Natural killer cell (primary cell): ENCODE data around the gene IRS4. TPM values are rescaled to one million over a fixed set of nuclear protein-coding genes. Genes with fewer than 3 reads are reported as not detected.

Source experiments
- ATAC-seq, 3 donors: fragments of 150-1000 bp in 2 of 3; fragments of 200-7000 bp in 1 of 3; cut with Tn5 transposase; 1 replicate in 1 of 3; 2 replicates in 2 of 3; pipeline ENCODE4 v1.10.0; 2021; ENCODE audit warnings: mild to moderate bottlenecking in 2 of 3, moderate library complexity in 2 of 3
- DNase-seq, 2 donors: peaks; one replicate each; pipeline versions ENCODE4 v3.0.0 to v3.0.0-alpha.2; 2013 to 2021; ENCODE audit warnings: mixed read lengths in 1 of 2
- H3K27ac ChIP-seq: one replicate; pipeline ENCODE4 v1.5.1; 2013; ENCODE audit warnings: mild to moderate bottlenecking, low read length
- H3K27me3 ChIP-seq: one replicate; pipeline ENCODE4 v1.6.1; 2013; ENCODE audit warnings: low read length; ENCODE audit not compliant: control insufficient read depth, insufficient read depth
- H3K36me3 ChIP-seq: one replicate; pipeline ENCODE4 v1.6.1; 2013; ENCODE audit warnings: low read length; ENCODE audit not compliant: control insufficient read depth, insufficient read depth
- H3K4me1 ChIP-seq: one replicate; pipeline ENCODE4 v1.6.1; 2013; ENCODE audit warnings: low read length; ENCODE audit not compliant: control insufficient read depth, insufficient read depth
- H3K4me3 ChIP-seq: one replicate; pipeline ENCODE4 v1.5.1; 2013; ENCODE audit warnings: low read length
- H3K9me3 ChIP-seq: one replicate; pipeline ENCODE4 v1.6.1; 2013; ENCODE audit warnings: low read length; ENCODE audit not compliant: control insufficient read depth, insufficient read depth
- H3K27ac Mint-ChIP-seq, 2 donors: one replicate each; pipeline ENCODE4 v1.8.0; 2022; ENCODE audit warnings: mild to moderate bottlenecking in 2 of 2, mixed read lengths in 2 of 2, moderate library complexity in 1 of 2
- H3K27me3 Mint-ChIP-seq, 2 donors: one replicate each; pipeline ENCODE4 v1.8.0; 2022; ENCODE audit warnings: low read depth in 2 of 2, mixed read lengths in 2 of 2
- H3K36me3 Mint-ChIP-seq: one replicate; pipeline ENCODE4 v1.8.0; 2022; ENCODE audit warnings: mixed read lengths
- H3K4me1 Mint-ChIP-seq, 2 donors: one replicate each; pipeline ENCODE4 v1.8.0; 2022; ENCODE audit warnings: mixed read lengths in 2 of 2
- H3K4me3 Mint-ChIP-seq: one replicate; pipeline ENCODE4 v1.8.0; 2022; ENCODE audit warnings: mild to moderate bottlenecking, moderate library complexity, mixed read lengths
- H3K9me3 Mint-ChIP-seq, 2 donors: one replicate each; pipeline ENCODE4 v1.8.0; 2022; ENCODE audit warnings: mixed read lengths in 2 of 2
- WGBS: methylation state at CpG from one replicate; pipeline ENCODE4 v1.1.7; 2013; ENCODE audit warnings: missing lambda C conversion rate; ENCODE audit not compliant: insufficient coverage; 5-methylcytosine and 5-hydroxymethylcytosine counted together
- intact Hi-C: fragments of 100-400 bp; cut with micrococcal nuclease; formaldehyde crosslinking; loops from one replicate; pipeline ENCODE4 v1.14.2; 2022
- total RNA-seq, 4 donors: library from RNA; stranded (reverse); fragments of 120-200 nt in 1 of 4; gene quantifications; one replicate each; pipeline versions ENCODE4 v1.2.3 to v1.2.4, GENCODE V29; 2013 to 2022
- TF ChIP-seq, protein P1 (sequence below): fragments of 200-600 bp; IDR thresholded peaks from one replicate; pipeline ENCODE4 v1.8.0; 2022; ENCODE audit warnings: antibody characterized with exemption

IRS4 gene
- total RNA-seq, 3 donors from 2014 or later (not counting 1 experiment from before 2014, with no cell fraction given) = not detected

- WGBS = no CpG with 5 or more reads among the region's 2 CpGs
- H3K27ac ChIP-seq = no peak overlapping the region
- TF ChIP-seq, protein P1, sequence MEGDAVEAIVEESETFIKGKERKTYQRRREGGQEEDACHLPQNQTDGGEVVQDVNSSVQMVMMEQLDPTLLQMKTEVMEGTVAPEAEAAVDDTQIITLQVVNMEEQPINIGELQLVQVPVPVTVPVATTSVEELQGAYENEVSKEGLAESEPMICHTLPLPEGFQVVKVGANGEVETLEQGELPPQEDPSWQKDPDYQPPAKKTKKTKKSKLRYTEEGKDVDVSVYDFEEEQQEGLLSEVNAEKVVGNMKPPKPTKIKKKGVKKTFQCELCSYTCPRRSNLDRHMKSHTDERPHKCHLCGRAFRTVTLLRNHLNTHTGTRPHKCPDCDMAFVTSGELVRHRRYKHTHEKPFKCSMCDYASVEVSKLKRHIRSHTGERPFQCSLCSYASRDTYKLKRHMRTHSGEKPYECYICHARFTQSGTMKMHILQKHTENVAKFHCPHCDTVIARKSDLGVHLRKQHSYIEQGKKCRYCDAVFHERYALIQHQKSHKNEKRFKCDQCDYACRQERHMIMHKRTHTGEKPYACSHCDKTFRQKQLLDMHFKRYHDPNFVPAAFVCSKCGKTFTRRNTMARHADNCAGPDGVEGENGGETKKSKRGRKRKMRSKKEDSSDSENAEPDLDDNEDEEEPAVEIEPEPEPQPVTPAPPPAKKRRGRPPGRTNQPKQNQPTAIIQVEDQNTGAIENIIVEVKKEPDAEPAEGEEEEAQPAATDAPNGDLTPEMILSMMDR = no peak
- no peaks in the 10 kb centered on the region for H3K9me3 ChIP-seq
- ATAC-seq (no peak), DNase-seq (no peak)
- H3K27me3 Mint-ChIP-seq = no peaks in the 10 kb centered on the region
- H3K4me1 Mint-ChIP-seq = no peaks in the 10 kb centered on the region
- H3K27me3 ChIP-seq = no peaks in the 10 kb centered on the region
- peaks cover 0 to 1% of the 10 kb centered on the region in 2 donors for H3K9me3 Mint-ChIP-seq
- no peak overlapping the region for H3K4me3 ChIP-seq
- no peak overlapping the region for H3K27ac Mint-ChIP-seq
- no peaks in the 10 kb centered on the region for H3K36me3 ChIP-seq
- H3K4me1 ChIP-seq = no peaks in the 10 kb centered on the region
- H3K4me3 Mint-ChIP-seq = no peak overlapping the region
- no peaks in the 10 kb centered on the region for H3K36me3 Mint-ChIP-seq
- intact Hi-C loops = no loop called here
These were observed 31.5 kb downstream of the IRS4 start for GRCh38 chrX:108704839-108705238.

DNA sequence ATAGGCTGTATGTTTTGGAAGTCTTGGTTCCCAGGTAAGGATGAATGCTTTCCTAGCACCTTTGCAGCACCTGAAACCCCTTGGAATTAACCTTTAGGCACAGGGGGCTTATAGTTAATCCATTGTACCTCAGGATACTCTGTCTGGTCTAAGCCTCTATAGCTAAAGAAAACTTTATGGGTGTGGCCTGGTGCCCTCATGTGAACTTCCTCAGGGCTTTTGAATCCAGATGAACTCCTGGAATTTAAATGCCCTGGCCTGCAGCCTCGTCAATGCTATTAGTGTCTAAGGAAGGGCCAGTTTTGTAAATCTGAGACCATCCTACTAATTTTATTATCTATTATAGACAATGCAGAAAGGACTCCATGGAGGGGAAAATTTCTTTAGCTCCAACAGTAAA, 33.8 kb downstream of the IRS4 start:
- ATAC-seq (no peak), DNase-seq (no peak)
- Mint-ChIP-seq H3K9me3 (no peaks in the 10 kb centered on the region), H3K4me3 (no peak overlapping the region), H3K27me3 (no peaks in the 10 kb centered on the region), H3K27ac (no peak overlapping the region), H3K4me1 (no peaks in the 10 kb centered on the region), H3K36me3 (no peaks in the 10 kb centered on the region)
- WGBS = no CpG with 5 or more reads among the region's 1 CpG
- Histone ChIP-seq H3K27me3 (no peaks in the 10 kb centered on the region), H3K4me3 (no peak overlapping the region), H3K27ac (no peak overlapping the region), H3K36me3 (no peaks in the 10 kb centered on the region), H3K4me1 (no peaks in the 10 kb centered on the region), H3K9me3 (no peaks in the 10 kb centered on the region)
- intact Hi-C loops = no loop called here
- TF ChIP-seq, protein P1 = no peak

DNA sequence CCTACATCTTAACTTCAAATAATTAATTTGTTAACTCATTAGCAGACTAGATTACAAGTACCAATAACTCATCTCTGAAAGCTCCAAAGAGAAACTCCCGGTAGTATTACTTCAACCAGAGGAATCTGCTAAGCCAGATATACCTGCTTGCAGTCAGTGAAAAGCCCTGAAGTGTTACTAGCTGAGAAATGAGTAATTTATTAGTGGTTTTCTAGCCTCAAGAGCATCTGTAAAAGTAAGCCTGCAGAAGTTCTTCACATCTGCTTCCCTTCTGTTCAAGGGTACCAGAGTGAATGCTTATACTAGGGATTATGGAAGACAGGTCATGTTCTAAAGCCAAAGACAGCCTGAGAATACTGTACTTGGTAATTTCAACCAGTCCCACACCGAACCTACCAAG, 34.7 kb downstream of the IRS4 start:
- Mint-ChIP-seq H3K4me3 (no peak overlapping the region), H3K4me1 (no peaks in the 10 kb centered on the region)
- WGBS = 69% methylated on average over 2 of the region's 2 CpGs

DNA sequence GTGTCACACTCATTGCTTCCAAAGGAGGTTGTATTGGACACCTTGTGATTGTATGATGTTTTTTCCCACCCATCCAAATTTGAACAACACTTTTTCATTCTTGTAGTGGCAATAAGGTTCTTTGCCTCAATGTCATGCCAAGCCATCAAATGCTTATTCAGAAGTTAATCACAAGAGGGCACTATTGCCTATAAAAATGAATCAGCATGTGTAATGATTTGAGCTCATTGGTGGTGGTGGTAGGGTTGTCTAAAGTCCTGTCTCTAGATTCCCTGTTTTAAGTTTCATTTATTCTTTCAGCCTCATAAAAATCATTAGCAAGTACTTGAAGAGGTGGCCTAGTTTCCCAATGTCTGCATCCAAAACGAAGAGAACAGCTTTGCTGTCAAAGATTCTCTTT, 37.0 kb downstream of the IRS4 start:
- no peak for ATAC-seq
- Mint-ChIP-seq H3K36me3 (no peaks in the 10 kb centered on the region), H3K9me3 (no peaks in the 10 kb centered on the region), H3K27me3 (no peaks in the 10 kb centered on the region), H3K4me3 (no peak overlapping the region), H3K27ac (no peak overlapping the region), H3K4me1 (no peaks in the 10 kb centered on the region)
- Histone ChIP-seq H3K4me3 (no peak overlapping the region), H3K27ac (no peak overlapping the region), H3K4me1 (no peaks in the 10 kb centered on the region), H3K9me3 (no peaks in the 10 kb centered on the region), H3K27me3 (no peaks in the 10 kb centered on the region), H3K36me3 (no peaks in the 10 kb centered on the region)
- TF ChIP-seq, protein P1 = no peak
- intact Hi-C loops = no loop called here
- WGBS = 22% methylated on average over 1 of the region's 1 CpG
- no peak for DNase-seq

More for the DNA sequence above, 34.7 kb downstream of the IRS4 start:
- no peak overlapping the region for H3K27ac ChIP-seq
- Mint-ChIP-seq H3K36me3 (no peaks in the 10 kb centered on the region), H3K9me3 (no peaks in the 10 kb centered on the region), H3K27me3 (no peaks in the 10 kb centered on the region), H3K27ac (no peak overlapping the region)
- no peaks in the 10 kb centered on the region for H3K27me3 ChIP-seq
- intact Hi-C loops = no loop called here
- ATAC-seq (no peak), DNase-seq (no peak)
- no peaks in the 10 kb centered on the region for H3K9me3 ChIP-seq
- no peaks in the 10 kb centered on the region for H3K4me1 ChIP-seq
- H3K4me3 ChIP-seq = no peak overlapping the region
- TF ChIP-seq, protein P1 = no peak
- H3K36me3 ChIP-seq = no peaks in the 10 kb centered on the region
